CD4-positive, alpha-beta T cell treated with Interferon alpha-2 for 1 hour (primary cell): ENCODE measurements around the gene FOXQ1.
"Not testable (repeated sequence)": the region's sequence is repeated elsewhere in the genome, so short reads cannot be mapped to it uniquely, and the experiment has no call there.

ENCODE experiments used
- DNase-seq, 2 donors: peaks; one replicate each; pipeline ENCODE4 v3.0.0-alpha.2; 2020 to 2022

The FOXQ1 gene

GRCh38 chr6:1291381-1291780, 20.5 kb upstream of the FOXQ1 start:
- DNase-seq, result no peak

DNA sequence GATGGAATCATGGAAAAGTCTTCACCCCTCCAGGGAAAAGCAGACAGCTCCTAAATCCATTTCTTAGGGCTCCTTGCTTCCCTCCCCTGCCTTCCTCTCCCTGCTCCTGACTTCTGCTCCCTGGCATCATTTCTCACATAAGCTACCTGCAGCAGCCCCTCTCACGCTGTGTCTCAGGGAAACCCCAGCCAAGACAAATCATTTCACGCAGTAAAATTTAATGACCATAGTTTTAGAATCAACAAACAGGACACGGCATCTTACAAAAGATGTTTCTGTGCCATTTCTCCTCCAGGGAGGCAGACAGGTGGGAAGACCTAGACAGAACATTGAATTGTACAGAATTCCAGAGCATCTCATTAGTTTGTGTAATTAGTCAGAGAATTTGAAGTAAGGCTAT, 16.5 kb upstream of the FOXQ1 start:
- no peak for DNase-seq

DNA sequence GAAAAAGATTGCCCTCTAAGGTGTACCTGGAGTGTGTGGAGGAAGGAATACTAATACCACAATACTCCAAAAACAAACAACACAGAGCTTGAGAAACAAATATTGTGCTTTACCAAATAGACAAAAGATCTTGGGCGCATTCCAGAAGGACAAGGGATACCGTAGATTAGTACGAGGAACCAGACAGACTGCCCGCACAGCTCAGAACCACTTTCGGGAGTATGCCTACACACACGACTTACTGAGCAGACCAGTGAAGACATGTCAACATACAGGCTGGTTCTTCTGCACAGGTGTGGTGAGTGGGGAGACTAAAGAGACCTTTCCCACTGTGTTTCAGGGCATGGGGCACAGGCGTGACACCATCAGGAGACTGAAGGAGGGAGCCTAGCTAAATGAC, 15.8 kb upstream of the FOXQ1 start:
- DNase-seq, result no peak

- no peak for DNase-seq
Measured at GRCh38 chr6:1296542-1296941, 15.4 kb upstream of the FOXQ1 start.

- DNase-seq, result no peak
Measured at GRCh38 chr6:1297746-1298145, 14.2 kb upstream of the FOXQ1 start.

DNA sequence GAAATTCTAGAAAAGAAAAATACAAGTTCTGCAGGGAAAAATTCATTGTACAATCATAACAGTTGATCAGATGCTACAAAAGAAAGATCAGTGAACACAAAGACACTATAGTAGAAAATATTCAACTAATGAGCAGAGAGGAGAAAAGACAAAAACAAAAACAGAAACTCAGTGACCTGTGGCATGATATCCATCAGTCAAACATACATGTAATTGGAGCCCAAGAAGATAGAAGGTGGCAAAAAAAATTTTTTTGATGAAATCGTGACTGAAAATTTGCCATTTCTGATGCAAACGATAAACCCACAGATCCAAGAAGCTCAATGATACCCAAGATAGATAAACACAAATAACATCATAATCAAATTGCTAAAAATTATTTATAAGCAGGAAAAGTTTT, 13.1 kb upstream of the FOXQ1 start:
- no peak for DNase-seq

GRCh38 chr6:1306133-1306532, 5.8 kb upstream of the FOXQ1 start:
- DNase-seq, result no peak

DNA sequence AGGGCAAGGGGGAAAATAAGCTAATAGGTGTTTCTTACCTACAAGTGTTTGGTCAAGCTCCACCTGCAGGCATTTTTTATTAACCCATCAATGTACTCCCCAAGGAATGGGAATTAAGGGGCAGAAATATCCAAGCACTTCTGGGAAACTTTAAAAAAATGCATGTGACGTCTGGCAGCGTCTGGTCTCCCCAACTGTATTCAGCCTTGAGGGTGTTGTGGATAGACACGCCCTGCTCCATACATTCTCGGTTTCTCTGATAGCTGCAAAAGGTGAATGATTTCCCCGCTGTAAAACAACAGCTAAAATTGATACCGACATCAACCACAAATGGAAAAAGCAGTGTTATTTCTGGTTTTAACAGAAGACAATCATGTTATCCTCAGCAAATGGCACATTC, 2.5 kb upstream of the FOXQ1 start:
- DNase-seq, result no peak

- no peak for DNase-seq
Measured at GRCh38 chr6:1310628-1311399, 1.1 kb upstream of the FOXQ1 start.

- DNase-seq, result no peak
Measured at GRCh38 chr6:1312203-1312472, 240 bp downstream of the FOXQ1 start.

DNA sequence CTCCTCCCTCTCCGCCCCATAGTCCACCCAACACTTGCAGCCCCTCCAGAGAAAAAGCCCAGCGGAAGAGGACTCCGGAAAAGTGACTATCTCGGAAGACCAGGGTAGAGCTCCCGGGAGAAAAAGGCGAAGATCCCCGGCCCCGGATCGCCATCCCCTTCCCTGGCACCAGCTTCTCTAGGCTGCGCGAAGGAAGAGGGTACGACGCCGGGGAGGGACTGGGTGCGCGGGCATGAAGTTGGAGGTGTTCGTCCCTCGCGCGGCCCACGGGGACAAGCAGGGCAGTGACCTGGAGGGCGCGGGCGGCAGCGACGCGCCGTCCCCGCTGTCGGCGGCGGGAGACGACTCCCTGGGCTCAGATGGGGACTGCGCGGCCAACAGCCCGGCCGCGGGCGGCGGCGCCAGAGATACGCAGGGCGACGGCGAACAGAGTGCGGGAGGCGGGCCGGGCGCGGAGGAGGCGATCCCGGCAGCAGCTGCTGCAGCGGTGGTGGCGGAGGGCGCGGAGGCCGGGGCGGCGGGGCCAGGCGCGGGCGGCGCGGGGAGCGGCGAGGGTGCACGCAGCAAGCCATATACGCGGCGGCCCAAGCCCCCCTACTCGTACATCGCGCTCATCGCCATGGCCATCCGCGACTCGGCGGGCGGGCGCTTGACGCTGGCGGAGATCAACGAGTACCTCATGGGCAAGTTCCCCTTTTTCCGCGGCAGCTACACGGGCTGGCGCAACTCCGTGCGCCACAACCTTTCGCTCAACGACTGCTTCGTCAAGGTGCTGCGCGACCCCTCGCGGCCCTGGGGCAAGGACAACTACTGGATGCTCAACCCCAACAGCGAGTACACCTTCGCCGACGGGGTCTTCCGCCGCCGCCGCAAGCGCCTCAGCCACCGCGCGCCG, 822 bp downstream of the FOXQ1 start:
- DNase-seq, result peak in 1 of 2 donors; percentile 23

DNA sequence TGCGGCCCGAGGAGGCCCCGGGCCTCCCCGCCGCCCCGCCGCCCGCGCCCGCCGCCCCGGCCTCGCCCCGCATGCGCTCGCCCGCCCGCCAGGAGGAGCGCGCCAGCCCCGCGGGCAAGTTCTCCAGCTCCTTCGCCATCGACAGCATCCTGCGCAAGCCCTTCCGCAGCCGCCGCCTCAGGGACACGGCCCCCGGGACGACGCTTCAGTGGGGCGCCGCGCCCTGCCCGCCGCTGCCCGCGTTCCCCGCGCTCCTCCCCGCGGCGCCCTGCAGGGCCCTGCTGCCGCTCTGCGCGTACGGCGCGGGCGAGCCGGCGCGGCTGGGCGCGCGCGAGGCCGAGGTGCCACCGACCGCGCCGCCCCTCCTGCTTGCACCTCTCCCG, 1.5 kb downstream of the FOXQ1 start:
- no peak for DNase-seq

DNA sequence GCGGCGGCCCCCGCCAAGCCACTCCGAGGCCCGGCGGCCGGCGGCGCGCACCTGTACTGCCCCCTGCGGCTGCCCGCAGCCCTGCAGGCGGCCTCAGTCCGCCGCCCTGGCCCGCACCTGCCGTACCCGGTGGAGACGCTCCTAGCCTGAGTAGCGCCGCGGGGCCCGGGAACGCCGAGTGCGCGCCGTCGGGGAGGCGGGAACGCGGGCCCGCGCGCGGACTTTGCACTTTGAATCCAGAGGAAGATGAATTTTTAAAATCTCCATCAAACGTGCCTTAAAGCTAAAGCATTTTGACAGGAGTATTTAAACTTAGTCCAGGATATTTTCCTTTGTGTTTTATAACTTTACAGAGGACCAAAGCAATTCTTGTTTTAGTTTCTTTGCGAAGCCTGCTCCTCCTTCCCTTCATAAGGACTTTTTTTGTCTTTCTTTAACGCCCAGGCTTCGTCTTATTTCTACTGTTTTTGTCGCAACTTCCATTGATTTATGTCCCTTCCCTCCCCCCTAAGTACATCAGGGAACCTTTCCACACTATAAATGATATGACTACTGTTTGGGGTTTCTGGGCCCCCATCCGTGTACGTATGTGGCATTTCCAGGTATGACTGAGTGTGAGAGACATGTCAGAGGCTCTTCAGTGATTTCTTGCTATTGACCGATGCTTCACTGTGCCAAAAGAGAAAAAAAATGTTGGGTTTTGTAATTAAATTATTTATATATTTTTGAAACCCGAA, 2.0 kb downstream of the FOXQ1 start:
- no peak for DNase-seq

DNA sequence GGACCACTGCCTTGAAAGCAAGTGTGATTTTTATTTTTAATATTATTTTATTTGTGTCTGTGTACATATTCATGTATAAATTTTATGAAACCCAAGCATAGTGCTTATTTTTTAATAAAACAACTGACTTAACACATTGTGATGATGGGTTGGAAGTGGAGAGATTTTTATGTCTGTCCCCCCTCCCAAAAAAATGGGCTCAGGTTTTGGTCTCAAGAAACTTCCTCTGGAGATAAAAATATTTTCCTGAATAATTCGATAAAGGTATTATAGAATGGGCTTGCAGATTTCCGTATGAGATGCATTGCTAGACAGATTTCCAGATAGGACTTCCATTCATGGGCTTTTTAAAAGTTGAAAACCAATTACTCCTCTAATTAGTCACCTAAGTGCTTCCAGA, 2.7 kb downstream of the FOXQ1 start:
- no peak for DNase-seq

DNA sequence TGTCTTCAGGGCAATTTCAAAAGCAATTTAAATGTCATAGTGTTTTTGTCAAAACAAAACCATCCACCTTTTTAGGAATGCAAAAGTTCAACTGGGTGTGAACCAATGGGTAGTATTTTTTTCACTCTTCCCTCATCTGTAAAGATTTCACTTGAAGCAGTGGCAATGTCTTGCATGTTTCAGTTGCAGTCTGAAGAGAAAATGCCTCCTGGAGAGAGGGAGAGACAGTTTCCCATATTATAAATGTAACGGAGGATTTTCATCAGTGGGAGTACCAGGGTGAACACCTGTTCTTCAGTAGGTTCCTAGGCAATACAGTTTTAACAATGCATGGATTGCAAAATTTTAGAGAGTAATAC, 3.3 kb downstream of the FOXQ1 start:
- no peak for DNase-seq

GRCh38 chr6:1315560-1316386, 3.9 kb downstream of the FOXQ1 start:
- DNase-seq, result no peak

- DNase-seq, result peak in 1 of 2 donors; percentile 8
Measured at GRCh38 chr6:1316489-1316971, 4.6 kb downstream of the FOXQ1 start.

DNA sequence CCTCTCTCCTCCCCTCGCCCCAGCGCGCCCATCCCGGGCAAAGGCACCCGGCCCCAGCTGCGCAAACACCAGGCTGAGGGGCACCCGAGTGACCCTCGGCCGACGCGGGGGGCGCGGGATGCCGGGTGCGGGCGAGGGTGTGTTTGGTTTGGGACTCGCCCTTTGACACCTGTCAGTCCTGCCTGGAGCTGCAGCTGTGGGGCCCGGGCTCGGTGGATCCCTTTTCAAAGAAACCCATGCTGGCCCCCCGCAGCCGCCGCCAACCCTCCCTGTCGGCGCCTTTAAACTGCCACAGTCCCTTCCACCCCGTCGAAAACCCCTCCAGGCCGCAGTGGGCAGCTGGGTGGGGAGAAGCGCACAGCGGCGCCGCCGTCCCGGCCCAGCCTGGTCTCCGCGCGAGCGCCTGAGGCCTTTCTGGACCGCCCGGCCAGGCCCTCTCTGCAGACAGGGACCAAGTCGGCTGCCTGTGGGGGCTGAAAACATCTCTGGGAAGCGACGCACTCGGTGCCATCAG, 5.5 kb downstream of the FOXQ1 start:
- no peak for DNase-seq

GRCh38 chr6:1318036-1318435, 6.1 kb downstream of the FOXQ1 start:
- DNase-seq, result no peak

- DNase-seq, result not testable (repeated sequence)
Measured at GRCh38 chr6:1318584-1318983, 6.7 kb downstream of the FOXQ1 start.

GRCh38 chr6:1321738-1322137, 9.8 kb downstream of the FOXQ1 start:
- no peak for DNase-seq

DNA sequence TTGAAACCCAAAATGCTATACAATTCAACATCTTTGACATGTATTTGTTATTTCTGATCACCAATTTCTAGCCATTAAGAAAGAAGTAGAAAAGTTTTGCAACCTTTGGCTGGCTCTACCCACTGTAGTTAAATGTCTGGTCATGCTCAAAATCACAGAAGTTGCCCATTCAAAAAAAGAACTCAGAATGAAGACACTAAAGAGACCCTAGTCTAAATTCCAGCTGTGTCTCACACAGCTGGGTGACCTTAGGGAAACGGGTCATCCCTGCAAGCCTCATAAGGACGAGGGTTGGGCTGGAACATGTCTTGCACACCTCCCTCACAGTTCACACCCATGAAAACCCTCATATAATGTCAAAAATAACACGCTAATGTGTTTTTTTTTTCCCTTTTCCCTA, 10.3 kb downstream of the FOXQ1 start:
- no peak for DNase-seq
